Peyer's patch (tissue), 4 donors: ENCODE data around the gene RAP1GAP. TPM values are rescaled to one million over a fixed set of nuclear protein-coding genes. Genes with fewer than 3 reads are reported as not detected.

Source experiments
- DNase-seq, 3 donors: peaks; one replicate each; pipeline ENCODE4 v3.0.0-alpha.2; 2017 to 2019
- H3K27ac ChIP-seq, 4 donors: fragments of 200-600 bp; sonication (generic); one replicate each; pipeline ENCODE4 v1.5.1; 2016 to 2019
- H3K27me3 ChIP-seq, 2 donors: fragments of 200-600 bp; sonication (generic); one replicate each; pipeline ENCODE4 v1.5.1; 2019
- H3K36me3 ChIP-seq, 3 donors: fragments of 200-600 bp; sonication (generic); one replicate each; pipeline ENCODE4 v1.5.1; 2016 to 2019
- H3K4me1 ChIP-seq, 4 donors: fragments of 200-600 bp; sonication (generic); one replicate each; pipeline ENCODE4 v1.5.1; 2016 to 2019
- H3K4me3 ChIP-seq, 4 donors: fragments of 200-600 bp; sonication (generic); 1 replicate in 3 of 4; 2 replicates in 1 of 4; pipeline ENCODE4 v1.5.1; 2016 to 2019; ENCODE audit warnings: mild to moderate bottlenecking in 1 of 4
- H3K9me3 ChIP-seq, 4 donors: fragments of 200-600 bp; sonication (generic); one replicate each; pipeline ENCODE4 v1.5.1; 2016 to 2019; ENCODE audit warnings: mild to moderate bottlenecking in 1 of 4
- POLR2A ChIP-seq, 2 donors: fragments of 450-650 bp; IDR thresholded peaks; one replicate each; pipeline ENCODE4 v1.5.1; 2017; ENCODE audit warnings: antibody characterized with exemption in 2 of 2, mild to moderate bottlenecking in 2 of 2, moderate library complexity in 2 of 2
- total RNA-seq, 4 donors: library from RNA; depleted of rRNA; stranded (reverse); fragments of >200 nt; gene quantifications; one replicate each; pipeline ENCODE4 v1.1.0, GENCODE V29; 2016
- TF ChIP-seq, protein P1 (sequence below), 6 experiments: fragments of 450-650 bp in 4 of 6; fragments of 200-600 bp in 2 of 6; sonication (generic) in 1 of 6; IDR thresholded peaks; one replicate each; pipeline ENCODE4 v1.5.1; 2017 to 2019; ENCODE audit warnings: antibody characterized with exemption in 6 of 6, mild to moderate bottlenecking in 3 of 6, moderate library complexity in 1 of 6

RAP1GAP gene
- total RNA-seq, 4 donors from 2014 or later = 32.2 to 65.3 (median 57.0) TPM

DNA sequence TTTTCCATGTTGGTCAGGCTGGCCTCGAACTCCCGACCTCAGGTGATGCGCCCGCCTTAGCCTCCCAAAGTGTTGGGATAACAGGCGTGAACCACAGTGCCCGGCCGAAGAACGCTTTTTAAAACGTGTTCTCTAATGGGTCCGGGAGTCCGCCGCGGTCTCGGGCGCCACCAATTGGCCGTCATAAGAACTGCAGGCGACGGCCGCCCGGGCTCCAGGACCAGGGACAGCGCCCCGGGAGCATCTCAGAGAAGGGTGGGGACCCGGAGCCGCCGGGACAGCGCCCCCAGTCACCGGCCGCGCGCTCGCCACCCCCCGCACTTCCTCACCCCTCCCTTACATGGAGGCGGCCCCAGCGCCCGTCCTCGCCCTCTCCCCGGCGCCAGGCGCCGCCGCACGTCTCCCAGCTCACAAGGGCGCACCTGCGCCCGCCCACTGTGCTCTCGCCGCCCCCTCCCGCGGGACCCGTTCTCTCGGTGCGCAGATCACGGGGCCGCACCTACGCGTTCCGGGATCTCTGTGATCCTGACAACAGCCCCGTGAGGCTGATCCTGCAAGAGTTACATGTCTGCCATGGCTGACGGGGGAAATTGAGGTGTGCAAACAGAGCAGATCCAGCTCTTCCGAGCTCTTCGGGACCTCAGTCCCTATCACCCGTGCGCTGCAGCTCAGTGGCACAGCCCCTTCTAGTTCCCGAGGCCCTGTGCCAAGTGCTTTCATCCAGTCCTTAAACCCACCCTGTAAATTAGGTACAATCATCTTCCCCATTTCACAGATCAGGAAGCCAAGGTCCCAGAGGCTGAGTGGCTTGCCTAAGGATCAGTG is 9.8 kb downstream of the RAP1GAP start:
- Histone ChIP-seq H3K36me3 (no peaks in the 10 kb centered on the region), H3K9me3 (no peaks in the 10 kb centered on the region), H3K4me1 (peaks cover 0 to 4% (median 2%) of the 10 kb centered on the region in 4 donors), H3K27me3 (no peaks in the 10 kb centered on the region), H3K27ac (no peak overlapping the region), H3K4me3 (peak overlapping the region in 1 of 4 donors; percentile 24)
- no peak for TF ChIP-seq POLR2A (IDR thresholded peaks at IDR 0.05)
- TF ChIP-seq, protein P1, sequence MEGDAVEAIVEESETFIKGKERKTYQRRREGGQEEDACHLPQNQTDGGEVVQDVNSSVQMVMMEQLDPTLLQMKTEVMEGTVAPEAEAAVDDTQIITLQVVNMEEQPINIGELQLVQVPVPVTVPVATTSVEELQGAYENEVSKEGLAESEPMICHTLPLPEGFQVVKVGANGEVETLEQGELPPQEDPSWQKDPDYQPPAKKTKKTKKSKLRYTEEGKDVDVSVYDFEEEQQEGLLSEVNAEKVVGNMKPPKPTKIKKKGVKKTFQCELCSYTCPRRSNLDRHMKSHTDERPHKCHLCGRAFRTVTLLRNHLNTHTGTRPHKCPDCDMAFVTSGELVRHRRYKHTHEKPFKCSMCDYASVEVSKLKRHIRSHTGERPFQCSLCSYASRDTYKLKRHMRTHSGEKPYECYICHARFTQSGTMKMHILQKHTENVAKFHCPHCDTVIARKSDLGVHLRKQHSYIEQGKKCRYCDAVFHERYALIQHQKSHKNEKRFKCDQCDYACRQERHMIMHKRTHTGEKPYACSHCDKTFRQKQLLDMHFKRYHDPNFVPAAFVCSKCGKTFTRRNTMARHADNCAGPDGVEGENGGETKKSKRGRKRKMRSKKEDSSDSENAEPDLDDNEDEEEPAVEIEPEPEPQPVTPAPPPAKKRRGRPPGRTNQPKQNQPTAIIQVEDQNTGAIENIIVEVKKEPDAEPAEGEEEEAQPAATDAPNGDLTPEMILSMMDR (IDR thresholded peaks at IDR 0.05) = peak; percentile 56 to 98 (median 94)
- peak; percentile 61 to 89 (median 85) for DNase-seq

DNA sequence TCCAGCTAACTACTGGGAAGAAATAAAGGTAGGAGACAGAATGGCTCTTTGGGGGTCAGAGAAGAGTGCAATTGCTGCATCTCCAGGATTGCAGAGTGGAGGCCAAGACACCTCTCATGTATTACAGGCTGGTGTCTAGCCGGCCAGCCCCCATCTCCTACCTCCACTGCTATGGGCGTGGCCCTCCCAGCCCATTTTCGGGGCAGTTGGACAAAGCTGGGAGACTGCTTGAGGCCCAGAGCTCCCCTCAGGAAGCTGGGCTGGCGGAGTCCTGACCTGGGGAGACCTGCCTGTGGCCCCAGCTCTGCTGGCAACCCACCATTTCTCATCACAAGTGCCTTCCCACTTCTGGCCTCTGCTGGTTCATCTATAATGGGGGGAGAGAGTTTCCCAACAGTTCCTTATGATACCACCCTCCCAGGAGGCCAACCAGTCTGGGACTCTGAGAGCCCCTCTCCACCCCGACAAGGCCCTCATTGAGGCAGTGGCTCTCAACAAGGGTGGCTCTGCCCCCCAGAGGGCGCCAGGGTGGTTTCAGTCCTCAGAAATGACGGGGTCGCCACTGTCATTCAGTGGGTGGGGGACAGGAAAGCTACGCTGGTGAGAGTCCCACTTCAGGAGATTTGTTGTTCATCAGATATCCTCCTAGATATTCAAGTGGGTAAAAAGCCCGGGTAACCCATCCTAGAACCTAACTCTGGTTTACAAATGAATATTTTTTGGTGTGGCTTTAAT is 11.5 kb downstream of the RAP1GAP start:
- Histone ChIP-seq H3K27ac (no peak overlapping the region), H3K36me3 (no peaks in the 10 kb centered on the region), H3K27me3 (no peaks in the 10 kb centered on the region), H3K4me3 (no peak overlapping the region), H3K9me3 (no peaks in the 10 kb centered on the region), H3K4me1 (peaks cover 0 to 4% (median 2%) of the 10 kb centered on the region in 4 donors)
- TF ChIP-seq, protein P1 (IDR thresholded peaks at IDR 0.05) = no peak
- no peak for TF ChIP-seq POLR2A (IDR thresholded peaks at IDR 0.05)
- peak in 1 of 3 donors; percentile 36 for DNase-seq

DNA sequence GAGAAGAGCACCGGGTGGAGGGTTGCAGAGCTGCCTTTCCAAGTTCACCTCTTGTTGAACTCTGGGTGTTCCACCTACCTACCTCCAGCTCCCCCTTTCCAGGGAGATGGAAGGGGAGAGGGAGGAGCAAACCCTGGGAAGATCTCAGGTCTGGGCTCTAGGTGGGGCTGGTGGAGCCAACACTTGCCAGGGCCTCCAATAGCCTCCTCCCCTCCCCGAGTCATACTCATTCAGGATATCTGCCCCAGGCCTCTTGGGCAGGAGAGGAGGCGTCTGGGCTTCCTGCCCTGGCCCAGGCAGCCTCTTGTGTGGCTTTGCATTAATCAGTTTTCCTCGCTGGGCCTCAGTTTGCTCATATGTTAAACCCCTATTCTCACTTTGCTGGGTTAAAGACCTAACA is 13.4 kb downstream of the RAP1GAP start:
- TF ChIP-seq, protein P1 (IDR thresholded peaks at IDR 0.05) = peak in 1 of 6 experiments; percentile 4
- TF ChIP-seq POLR2A (IDR thresholded peaks at IDR 0.05) = no peak
- no peaks in the 10 kb centered on the region for H3K9me3 ChIP-seq
- H3K4me3 ChIP-seq = no peak overlapping the region
- no peak overlapping the region for H3K27ac ChIP-seq
- DNase-seq = peak in 1 of 3 donors; percentile 35
- H3K27me3 ChIP-seq = no peaks in the 10 kb centered on the region
- H3K4me1 ChIP-seq = peaks cover 4 to 11% (median 8%) of the 10 kb centered on the region in 4 donors
- no peaks in the 10 kb centered on the region for H3K36me3 ChIP-seq

DNA sequence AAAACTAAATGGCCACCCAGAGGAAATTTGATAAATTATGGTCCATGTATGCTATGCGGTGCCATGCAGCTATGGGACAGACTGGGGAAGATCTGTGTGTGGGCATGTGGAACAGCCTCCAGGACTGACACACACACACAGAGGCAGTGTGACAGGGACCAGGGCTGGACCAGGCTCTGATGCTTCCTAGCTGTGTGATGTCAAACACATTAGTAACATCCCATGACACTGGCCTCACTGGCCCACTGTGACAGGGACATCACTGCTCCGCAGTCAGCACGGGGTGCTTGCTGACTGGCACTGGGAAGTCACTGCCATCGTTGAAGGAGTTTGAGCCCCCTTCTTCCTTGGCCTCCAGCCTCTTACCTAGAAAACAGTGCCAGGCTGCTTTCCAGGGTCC is 13.9 kb downstream of the RAP1GAP start:
- Histone ChIP-seq H3K27me3 (no peaks in the 10 kb centered on the region), H3K36me3 (no peaks in the 10 kb centered on the region), H3K4me1 (peaks cover 4 to 13% (median 8%) of the 10 kb centered on the region in 4 donors), H3K27ac (no peak overlapping the region), H3K9me3 (no peaks in the 10 kb centered on the region), H3K4me3 (no peak overlapping the region)
- peak in 1 of 3 donors; percentile 22 for DNase-seq
- TF ChIP-seq POLR2A (IDR thresholded peaks at IDR 0.05) = no peak
- TF ChIP-seq, protein P1 (IDR thresholded peaks at IDR 0.05) = no peak

DNA sequence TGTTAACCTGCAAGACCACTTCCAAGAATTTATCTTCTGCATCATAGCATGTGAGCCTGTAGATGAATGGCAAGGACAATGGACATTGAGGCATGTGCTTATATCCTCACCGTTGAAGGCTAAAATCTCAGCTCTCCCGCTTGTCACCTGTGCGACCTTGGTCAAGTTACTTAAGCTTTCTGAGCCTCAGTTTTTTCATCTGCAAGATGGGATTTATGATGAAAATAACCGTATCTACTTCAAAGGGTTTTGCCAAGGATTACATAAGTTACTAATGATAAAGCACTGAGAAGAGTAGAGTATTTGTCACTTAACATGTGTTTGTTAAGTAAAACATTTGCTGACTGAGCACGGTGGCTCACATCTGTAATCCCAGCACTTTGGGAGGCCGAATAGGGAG is 14.9 kb downstream of the RAP1GAP start:
- Histone ChIP-seq H3K27ac (no peak overlapping the region), H3K4me1 (peaks cover 4 to 9% (median 7%) of the 10 kb centered on the region in 4 donors), H3K27me3 (no peaks in the 10 kb centered on the region), H3K4me3 (no peak overlapping the region), H3K36me3 (no peaks in the 10 kb centered on the region), H3K9me3 (no peaks in the 10 kb centered on the region)
- DNase-seq = no peak
- TF ChIP-seq, protein P1 (IDR thresholded peaks at IDR 0.05) = no peak
- TF ChIP-seq POLR2A (IDR thresholded peaks at IDR 0.05) = no peak
